ENCODE measurements around the gene CHMP4A. TPM values are rescaled to one million over a fixed set of nuclear protein-coding genes. Genes with fewer than 3 reads are reported as not detected.
A peak's percentile ranks its signal among the peaks of the same experiment; 100 is the strongest.

Gene CHMP4A
- total RNA-seq, 1 donor from 2014 or later, result 32.2 TPM

DNA sequence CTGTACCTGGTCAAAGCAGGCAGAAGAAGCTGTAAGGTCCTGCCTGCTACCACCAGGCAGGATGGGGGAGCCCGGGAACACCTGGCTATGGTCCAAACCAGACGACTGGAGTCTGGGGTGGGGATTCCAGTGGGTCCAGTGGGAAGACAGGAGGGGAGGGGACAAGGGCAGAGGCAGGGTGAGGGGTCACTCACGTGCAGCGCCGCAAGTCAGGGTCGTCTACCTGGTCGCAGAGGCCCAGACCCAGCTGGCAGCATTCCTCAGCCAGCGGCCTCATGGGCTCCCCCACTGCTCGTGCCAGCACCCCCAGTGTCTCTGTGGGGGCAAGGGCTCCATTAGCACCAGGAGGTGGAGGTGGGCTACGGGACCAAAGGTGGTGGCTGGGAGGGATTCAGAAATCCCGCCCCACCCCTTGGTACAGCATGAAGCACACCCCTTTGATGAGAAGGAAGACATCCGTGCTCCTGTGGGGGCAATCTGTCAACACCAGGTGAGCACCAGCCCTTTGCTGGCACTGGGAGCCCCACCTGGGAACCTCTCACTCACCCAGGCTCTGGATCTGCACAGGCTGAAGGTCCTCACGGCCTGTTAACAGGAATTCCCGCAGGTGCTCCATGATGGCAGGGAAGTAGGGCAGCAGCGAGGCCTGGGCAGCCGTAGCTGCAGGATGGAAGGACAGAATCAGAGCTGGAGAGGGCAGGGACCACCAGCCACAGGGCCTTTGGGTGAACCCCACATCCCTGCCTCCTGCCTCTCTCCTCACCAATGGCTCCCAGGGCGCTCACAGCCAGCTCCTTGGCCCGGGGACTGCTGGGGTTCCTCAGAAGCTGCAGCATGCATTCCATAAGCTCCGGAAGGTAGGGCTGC lies 29.0 kb downstream of the CHMP4A start:
- Histone ChIP-seq H3K4me2 (ENCODE audit: low read length) (no peak overlapping the region), H3K27ac (ENCODE audit: low read depth, low read length) (no peak overlapping the region), H3K36me3 (ENCODE audit: insufficient read depth, low read length) (peaks cover 29% of the 10 kb centered on the region), H3K4me3 (ENCODE audit: insufficient read depth, low read depth, low read length) (no peak overlapping the region), H3K79me2 (ENCODE audit: insufficient read depth, low read length) (peaks cover 28% of the 10 kb centered on the region), H3K27me3 (ENCODE audit: insufficient read depth, low read length) (no peaks in the 10 kb centered on the region), H3K4me1 (ENCODE audit: insufficient read depth, low read length) (peaks cover 19% of the 10 kb centered on the region), H2AFZ (ENCODE audit: low read depth, low read length) (no peak overlapping the region), H4K20me1 (ENCODE audit: insufficient read depth, low read length) (peaks cover 44% of the 10 kb centered on the region), H3K9me3 (ENCODE audit: insufficient read depth, low read depth, low read length) (no peaks in the 10 kb centered on the region), H3K9ac (ENCODE audit: low read length) (no peak overlapping the region)
- no peak overlapping the region for H3K27ac Mint-ChIP-seq (ENCODE audit: unreplicated experiment)
- no peaks in the 10 kb centered on the region for H3K9me3 Mint-ChIP-seq (ENCODE audit: unreplicated experiment)
- H3K4me1 Mint-ChIP-seq (ENCODE audit: low read depth, unreplicated experiment), result peaks cover 17% of the 10 kb centered on the region
- H3K27me3 Mint-ChIP-seq (ENCODE audit: low read depth, unreplicated experiment), result no peaks in the 10 kb centered on the region
- H3K36me3 Mint-ChIP-seq (ENCODE audit: low read depth, unreplicated experiment), result peaks cover 14% of the 10 kb centered on the region
- FAIRE-seq (no peak), DNase-seq (ENCODE audit: low read depth) (no peak)
- no peak overlapping the region for H3K4me3 Mint-ChIP-seq (ENCODE audit: unreplicated experiment)
- TF ChIP-seq EZH2 (IDR thresholded peaks at IDR 0.05; ENCODE audit: insufficient read depth, low read length), result no peak
- TF ChIP-seq, protein P1, sequence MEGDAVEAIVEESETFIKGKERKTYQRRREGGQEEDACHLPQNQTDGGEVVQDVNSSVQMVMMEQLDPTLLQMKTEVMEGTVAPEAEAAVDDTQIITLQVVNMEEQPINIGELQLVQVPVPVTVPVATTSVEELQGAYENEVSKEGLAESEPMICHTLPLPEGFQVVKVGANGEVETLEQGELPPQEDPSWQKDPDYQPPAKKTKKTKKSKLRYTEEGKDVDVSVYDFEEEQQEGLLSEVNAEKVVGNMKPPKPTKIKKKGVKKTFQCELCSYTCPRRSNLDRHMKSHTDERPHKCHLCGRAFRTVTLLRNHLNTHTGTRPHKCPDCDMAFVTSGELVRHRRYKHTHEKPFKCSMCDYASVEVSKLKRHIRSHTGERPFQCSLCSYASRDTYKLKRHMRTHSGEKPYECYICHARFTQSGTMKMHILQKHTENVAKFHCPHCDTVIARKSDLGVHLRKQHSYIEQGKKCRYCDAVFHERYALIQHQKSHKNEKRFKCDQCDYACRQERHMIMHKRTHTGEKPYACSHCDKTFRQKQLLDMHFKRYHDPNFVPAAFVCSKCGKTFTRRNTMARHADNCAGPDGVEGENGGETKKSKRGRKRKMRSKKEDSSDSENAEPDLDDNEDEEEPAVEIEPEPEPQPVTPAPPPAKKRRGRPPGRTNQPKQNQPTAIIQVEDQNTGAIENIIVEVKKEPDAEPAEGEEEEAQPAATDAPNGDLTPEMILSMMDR (IDR thresholded peaks at IDR 0.05; ENCODE audit: insufficient read depth, low read depth, low read length), result no peak

DNA sequence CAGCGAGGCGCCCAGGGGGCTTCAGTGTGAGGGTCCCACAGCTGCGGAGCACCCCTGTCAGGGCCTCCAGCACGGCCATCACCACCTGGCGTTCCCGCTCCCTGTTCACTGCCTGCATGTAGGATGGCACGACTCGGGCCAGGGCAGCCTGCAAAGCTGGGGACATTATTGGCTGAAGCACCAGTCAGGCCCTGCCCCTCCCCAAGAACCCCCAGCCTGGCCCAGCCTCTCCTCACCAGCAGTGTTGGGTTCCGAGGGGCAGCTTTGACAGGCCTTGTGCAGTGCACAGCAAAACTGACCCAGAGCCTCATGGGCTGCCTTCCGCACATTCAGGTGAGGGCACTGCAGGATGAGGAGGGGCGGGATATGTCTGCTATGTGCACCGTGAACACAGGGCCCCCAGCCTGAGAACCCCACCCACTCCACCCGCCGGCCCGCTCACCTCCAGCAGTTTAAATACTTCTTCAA lies 30.2 kb downstream of the CHMP4A start:
- H3K9me3 Mint-ChIP-seq (ENCODE audit: unreplicated experiment), result no peaks in the 10 kb centered on the region
- Histone ChIP-seq H3K36me3 (ENCODE audit: insufficient read depth, low read length) (peaks cover 36% of the 10 kb centered on the region), H3K4me2 (ENCODE audit: low read length) (no peak overlapping the region), H3K79me2 (ENCODE audit: insufficient read depth, low read length) (peaks cover 24% of the 10 kb centered on the region), H4K20me1 (ENCODE audit: insufficient read depth, low read length) (peaks cover 54% of the 10 kb centered on the region), H3K9me3 (ENCODE audit: insufficient read depth, low read depth, low read length) (no peaks in the 10 kb centered on the region), H3K27me3 (ENCODE audit: insufficient read depth, low read length) (no peaks in the 10 kb centered on the region), H2AFZ (ENCODE audit: low read depth, low read length) (no peak overlapping the region), H3K4me1 (ENCODE audit: insufficient read depth, low read length) (peaks cover 17% of the 10 kb centered on the region), H3K4me3 (ENCODE audit: insufficient read depth, low read depth, low read length) (no peak overlapping the region), H3K27ac (ENCODE audit: low read depth, low read length) (no peak overlapping the region), H3K9ac (ENCODE audit: low read length) (no peak overlapping the region)
- H3K27ac Mint-ChIP-seq (ENCODE audit: unreplicated experiment), result peak overlapping the region; percentile 53
- peaks cover 13% of the 10 kb centered on the region for H3K36me3 Mint-ChIP-seq (ENCODE audit: low read depth, unreplicated experiment)
- no peaks in the 10 kb centered on the region for H3K27me3 Mint-ChIP-seq (ENCODE audit: low read depth, unreplicated experiment)
- no peak for FAIRE-seq
- TF ChIP-seq, protein P1 (IDR thresholded peaks at IDR 0.05; ENCODE audit: insufficient read depth, low read depth, low read length), result no peak
- no peak for TF ChIP-seq EZH2 (IDR thresholded peaks at IDR 0.05; ENCODE audit: insufficient read depth, low read length)
- H3K4me3 Mint-ChIP-seq (ENCODE audit: unreplicated experiment), result no peak overlapping the region
- H3K4me1 Mint-ChIP-seq (ENCODE audit: low read depth, unreplicated experiment), result peaks cover 15% of the 10 kb centered on the region
- DNase-seq (ENCODE audit: low read depth), result no peak

All from astrocyte (in vitro differentiated cells and primary cell).